GM21737 (cell line): ENCODE results near the gene DDI2.
"Not testable (repeated sequence)": the region's sequence is repeated elsewhere in the genome, so short reads cannot be mapped to it uniquely, and the experiment has no call there.

Experiments
- ATAC-seq: cut with Tn5 transposase; IDR thresholded peaks from one replicate; pipeline ENCODE4 v1.9.1; 2021; ENCODE audit warnings: mild to moderate bottlenecking, moderate library complexity; ENCODE audit not compliant: unreplicated experiment

The DDI2 gene

DNA sequence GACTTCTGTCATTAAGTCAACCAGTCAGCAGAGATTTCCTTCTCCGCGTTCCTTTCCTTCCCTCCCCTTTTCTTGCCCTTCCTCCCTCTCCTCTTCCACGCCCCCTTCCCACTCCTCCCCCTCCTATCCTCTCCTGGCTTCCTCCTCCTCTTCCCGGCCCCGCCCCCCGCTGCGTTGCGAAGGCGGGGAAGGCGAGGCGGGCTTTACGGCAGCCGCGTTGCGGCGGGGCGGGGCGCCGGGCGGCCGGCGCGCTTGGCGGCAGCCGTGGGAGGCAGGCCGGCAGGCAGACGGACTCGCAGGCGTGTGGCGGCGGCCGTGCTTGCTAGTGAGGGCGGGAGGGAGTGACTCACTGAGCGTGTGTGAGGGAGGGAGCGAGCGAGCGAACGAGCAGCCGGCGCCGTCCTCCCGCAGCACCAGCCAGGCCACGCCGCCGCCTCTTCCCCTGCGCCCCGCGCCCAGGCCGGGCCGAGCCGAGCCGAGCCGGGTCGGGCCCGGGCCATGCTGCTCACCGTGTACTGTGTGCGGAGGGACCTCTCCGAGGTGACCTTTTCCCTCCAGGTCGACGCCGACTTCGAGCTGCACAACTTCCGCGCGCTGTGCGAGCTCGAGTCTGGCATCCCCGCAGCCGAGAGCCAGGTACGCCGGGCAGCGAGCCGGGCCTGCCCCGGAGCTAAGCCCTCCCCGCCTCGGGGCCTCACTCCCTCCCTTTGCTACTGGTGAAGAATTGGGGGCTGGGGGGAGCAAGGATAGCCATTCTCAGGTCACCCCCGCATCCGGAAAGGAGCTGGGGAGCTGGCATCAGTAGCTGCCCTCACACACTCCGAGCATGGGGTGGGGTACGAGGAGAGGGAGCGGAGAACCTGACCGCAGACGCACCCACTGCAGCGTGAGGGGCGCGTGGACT is at the start of gene DDI2:
DDI2 (plus strand) TSS at position 286 of the 904 bp plus-strand sequence; CDS start at position 499, 213 bp downstream.
- peak; percentile 72 for ATAC-seq

- ATAC-seq: no peak
These were observed 48.7 kb upstream of the DDI2 start for GRCh38 chr1:15568387-15569073.

DNA sequence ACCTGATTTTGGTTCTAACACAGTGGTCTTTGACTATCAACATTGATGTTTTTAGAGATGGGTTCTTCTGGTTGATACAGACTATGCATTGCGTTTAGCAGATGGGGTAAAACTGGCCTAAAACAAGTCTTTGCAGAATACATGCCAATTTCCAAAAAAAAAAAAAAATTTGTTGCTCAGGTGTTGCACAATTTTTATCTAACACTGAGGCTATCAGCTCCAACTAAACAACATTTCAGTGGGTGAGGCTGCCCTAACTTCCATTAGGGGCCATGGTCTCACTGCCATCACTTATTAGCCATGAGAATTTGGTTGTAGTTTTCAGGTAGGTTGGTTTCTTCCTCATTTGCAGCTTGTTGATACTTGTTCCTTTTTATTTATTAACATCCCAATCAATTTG is 46.4 kb upstream of the DDI2 start:
- ATAC-seq: no peak

DNA sequence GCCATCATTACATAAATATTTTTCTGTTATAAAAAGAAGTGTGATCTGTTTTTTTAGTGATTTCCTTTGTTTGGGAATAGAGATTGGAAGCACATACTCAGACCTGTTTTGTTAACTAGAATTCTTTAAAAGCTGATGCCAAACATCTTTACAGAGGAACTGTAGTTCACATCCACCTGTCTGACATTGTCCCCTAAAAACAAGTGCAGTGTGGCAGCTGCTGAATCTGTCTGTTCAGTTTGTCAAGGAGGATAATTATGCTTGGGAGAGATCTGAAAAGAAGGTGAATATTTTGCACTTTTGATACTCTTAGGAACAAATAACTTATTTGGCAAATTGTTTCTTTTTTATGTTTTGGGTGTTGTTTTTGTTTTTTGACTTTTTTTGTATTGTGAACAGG is 46.0 kb upstream of the DDI2 start:
- no peak for ATAC-seq

DNA sequence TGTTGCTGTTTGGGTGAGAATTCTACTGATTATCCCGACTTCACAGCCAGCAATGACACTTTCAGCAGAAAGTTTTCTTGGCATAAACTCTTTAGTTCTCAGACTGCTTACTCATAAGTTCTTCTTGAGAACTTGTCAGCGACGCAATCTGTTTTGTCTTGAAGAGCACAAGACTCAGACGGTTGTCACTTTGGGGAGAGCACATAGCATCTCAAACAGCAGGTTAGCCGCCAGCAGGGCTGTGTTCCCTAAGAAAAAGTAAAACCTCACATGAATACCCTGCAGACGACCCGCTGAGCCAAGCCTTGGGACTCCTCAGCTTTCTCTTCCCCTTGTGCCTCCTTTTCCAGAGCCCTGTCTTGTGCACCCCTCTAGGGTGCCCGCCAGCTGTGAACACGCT is 43.8 kb upstream of the DDI2 start:
- no peak for ATAC-seq

GRCh38 chr1:15574741-15575140 is 42.5 kb upstream of the DDI2 start:
- ATAC-seq: no peak

DNA sequence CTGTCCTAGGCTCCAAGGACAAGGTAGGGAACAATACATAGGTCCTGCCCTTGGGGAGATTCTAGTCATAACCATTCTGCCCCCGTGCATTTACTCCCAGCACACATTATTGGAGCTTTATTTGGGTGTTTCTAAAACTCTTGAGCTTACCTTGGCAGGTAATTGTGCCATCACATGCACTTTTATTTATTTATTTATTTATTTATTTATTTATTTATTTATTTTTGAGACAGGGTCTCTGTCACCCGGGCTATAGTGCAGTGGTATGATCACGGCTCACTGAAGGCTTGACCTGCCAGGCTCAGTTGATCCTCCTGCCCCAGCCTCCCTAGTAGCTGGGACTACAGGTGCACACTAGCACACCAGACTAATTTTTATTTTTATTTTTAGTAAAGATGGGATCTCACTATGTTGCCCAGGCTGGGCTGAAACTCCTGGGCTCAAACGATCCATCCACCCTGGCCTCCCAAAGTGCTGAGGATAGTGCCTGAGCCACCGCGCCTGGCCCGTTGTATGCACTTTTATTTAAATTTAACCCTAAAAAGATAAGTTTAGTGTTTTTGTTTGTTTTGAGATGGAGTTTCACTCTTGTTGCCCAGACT is 41.6 kb upstream of the DDI2 start:
- ATAC-seq: no peak

GRCh38 chr1:15577691-15578090 is 39.6 kb upstream of the DDI2 start:
- no peak for ATAC-seq

- ATAC-seq: no peak
These were observed 38.2 kb upstream of the DDI2 start for GRCh38 chr1:15578921-15579682.

- no peak for ATAC-seq
These were observed 37.6 kb upstream of the DDI2 start for GRCh38 chr1:15579683-15580047.

- ATAC-seq: no peak
These were observed 34.1 kb upstream of the DDI2 start for GRCh38 chr1:15583016-15583706.

DNA sequence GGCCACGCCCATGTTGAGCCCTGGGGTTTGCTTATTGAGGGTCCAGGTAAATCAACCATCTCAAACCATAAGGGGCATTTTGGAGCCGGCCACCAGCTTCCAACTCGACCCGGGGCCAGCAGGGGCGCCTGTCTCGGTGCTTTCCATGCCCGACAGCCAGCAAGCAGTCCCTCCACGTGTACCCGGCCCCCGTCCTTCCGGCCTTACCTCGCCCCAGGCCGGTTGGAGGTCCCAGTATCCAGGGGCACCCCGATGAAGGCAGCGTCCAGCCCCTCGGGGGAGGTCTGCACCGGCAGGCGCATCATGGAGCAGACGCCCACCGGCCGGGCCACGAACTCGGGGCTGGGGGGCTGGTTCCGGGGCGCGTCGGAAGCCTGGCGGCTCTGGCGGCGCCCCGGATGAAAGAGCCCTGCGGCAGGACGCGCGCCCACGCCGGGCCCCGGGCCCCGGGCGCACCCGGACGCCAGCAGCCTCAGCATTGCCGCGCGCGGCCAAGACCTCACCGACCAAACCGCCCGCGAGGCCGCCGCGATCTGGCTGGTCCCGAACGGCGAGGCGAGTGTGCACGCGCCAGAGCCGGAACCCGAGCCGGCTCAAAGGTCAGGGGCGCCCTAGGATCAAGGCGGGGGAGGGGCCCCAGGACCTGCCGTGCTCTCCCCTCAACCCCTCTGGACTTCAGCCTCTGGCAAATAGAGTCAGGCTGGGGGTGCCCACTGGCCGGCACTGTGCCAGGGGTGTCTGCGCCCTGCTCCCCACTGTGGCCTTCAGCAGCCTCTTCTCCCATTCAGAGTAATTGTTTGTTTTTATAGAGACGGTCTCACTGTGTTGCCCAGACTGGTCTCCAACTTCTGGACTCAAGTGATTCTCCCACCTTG is 32.5 kb upstream of the DDI2 start, which contains the start of gene AGMAT:
AGMAT (minus strand) TSS at position 563 of the 875 bp plus-strand sequence; CDS start at position 479, 84 bp downstream.
- ATAC-seq: no peak

DNA sequence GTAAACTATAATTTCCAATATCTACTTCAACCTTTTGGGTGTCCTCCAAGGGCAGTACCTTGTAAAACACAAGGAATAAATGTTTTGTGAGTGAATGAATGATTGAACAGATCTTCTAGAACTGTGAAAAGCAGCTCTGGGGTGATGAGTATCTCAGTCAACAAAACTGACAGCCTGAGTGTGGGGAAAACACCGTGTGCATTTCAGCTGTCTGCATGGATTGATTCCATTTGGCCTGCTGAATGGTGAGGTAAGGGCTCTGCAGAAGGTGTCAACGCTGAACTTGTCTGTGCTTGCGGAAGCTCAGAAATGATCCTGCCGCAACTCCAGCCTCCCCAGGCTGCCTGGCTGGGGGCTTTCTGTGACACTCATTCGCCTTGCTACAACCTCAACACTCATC is 25.0 kb upstream of the DDI2 start:
- ATAC-seq: no peak

GRCh38 chr1:15595809-15596617 is 21.2 kb upstream of the DDI2 start:
- no peak for ATAC-seq

DNA sequence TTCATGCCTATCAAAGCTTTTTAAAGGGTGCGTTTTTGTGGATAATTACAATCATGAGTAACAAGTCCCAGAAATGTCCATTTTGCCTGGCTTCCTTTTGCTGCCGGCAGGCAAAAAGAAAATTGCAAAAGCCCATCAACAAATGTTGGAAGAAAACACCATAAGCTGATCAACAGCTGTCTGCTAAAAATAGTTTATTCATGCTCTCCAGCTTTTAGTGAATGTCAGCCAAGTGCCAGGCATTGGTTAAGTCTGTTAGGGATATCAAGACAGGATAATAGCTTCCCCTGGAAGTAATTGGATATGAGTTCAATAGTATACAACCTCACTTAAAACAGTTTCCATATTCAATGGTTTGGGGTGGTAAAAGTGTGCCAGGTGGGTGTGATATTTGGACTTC is 18.8 kb upstream of the DDI2 start:
- no peak for ATAC-seq

DNA sequence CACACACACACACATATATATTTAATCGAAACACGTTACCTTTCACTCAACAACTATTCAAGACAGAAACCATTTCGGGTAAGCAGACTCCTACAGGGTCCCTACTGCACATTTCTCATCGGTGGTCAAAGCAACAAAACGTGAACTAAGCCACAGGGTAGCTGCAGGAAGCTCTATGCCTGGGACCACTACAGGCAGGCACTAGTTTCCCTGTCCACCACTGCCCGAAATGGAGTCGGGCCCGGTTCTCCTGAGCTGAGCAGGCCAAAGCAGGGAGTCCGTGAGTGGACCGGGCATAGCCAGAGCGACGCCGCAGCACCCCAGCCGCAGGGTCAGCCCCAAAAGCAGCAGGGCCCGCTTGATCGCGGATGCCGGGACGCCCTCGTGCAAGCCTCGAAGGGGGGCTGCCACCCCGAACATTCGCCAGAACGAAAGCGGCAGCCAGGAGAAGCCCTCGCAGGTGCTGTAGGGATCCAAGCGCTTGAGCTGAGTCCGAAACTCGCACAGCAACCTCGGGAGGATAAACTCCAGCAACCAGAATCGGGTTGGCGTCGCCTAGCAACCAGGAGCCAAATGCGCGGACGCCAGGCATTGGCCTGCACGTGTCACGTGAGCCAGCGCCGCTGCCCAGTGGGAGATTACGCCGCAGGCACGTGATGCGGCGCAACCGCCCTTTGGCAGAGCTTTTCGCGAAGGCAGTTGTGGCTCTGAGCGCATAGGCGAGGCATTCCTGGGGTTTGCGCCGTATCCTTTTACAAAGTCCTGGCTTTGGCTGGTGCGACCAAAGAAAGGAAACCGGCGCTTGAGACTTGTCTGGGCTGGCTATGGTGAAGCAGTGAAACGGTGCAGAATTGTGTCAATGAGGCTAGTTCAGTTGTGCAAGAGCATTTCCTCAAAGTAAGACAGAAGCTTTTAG is 13.9 kb upstream of the DDI2 start:
- peak; percentile 83 for ATAC-seq

GRCh38 chr1:15603966-15604282 is 13.3 kb upstream of the DDI2 start:
- ATAC-seq: not testable (repeated sequence)

GRCh38 chr1:15604400-15604799 is 12.9 kb upstream of the DDI2 start:
- ATAC-seq: not testable (repeated sequence)
